Panc1 (cell line): ENCODE data around the gene RAMAC. TPM values are rescaled to one million over a fixed set of nuclear protein-coding genes. Genes with fewer than 3 reads are reported as not detected.

Experiments used
- ATAC-seq: fragments of 200-7000 bp; cut with Tn5 transposase; 2 replicates; pipeline ENCODE4 v1.9.1; 2020; ENCODE audit warnings: mild to moderate bottlenecking, moderate library complexity
- BruUV-seq: library from RNA; stranded (reverse); fragments of 400-500 nt; replicated peaks from 2 replicates; lab custom pipeline; 2021; lab: Mats Ljungman, UMichigan
- CTCF ChIA-PET: fragments of 300-600 bp; sonication (Branson Sonifier 250); formaldehyde crosslinking; loops from one replicate; lab custom pipeline; 2022; ENCODE audit warnings: antibody characterized with exemption; lab: Charles Lee
- POLR2A ChIA-PET: fragments of 300-600 bp; sonication (Branson Sonifier 250); formaldehyde crosslinking; loops from one replicate; lab custom pipeline; 2022; ENCODE audit warnings: antibody characterized with exemption; lab: Charles Lee
- DNase-seq: peaks from one replicate; pipeline ENCODE4 v3.0.0-alpha.2; 2010; ENCODE audit warnings: low read depth, low spot score
- H3K27ac ChIP-seq: 2 replicates; pipeline ENCODE4 v1.5.1; 2011; ENCODE audit warnings: mild to moderate bottlenecking, low read length, inconsistent platforms
- H3K27me3 ChIP-seq: fragments of 200-500 bp; sonication (Bioruptor generic); 2 replicates; pipeline ENCODE4 v1.6.0; 2014; ENCODE audit warnings: low read length, inconsistent platforms; ENCODE audit not compliant: control insufficient read depth, insufficient read depth
- H3K36me3 ChIP-seq: fragments of 200-500 bp; sonication (Bioruptor generic); 2 replicates; pipeline ENCODE4 v1.5.1; 2014; ENCODE audit warnings: inconsistent platforms, mild to moderate bottlenecking, low read length, moderate library complexity; ENCODE audit not compliant: control insufficient read depth, insufficient read depth
- H3K4me1 ChIP-seq: 2 replicates; pipeline ENCODE4 v1.5.1; 2011; ENCODE audit warnings: inconsistent platforms, mild to moderate bottlenecking, low read length, moderate library complexity; ENCODE audit not compliant: control insufficient read depth, insufficient read depth
- H3K4me3 ChIP-seq, 2 experiments: 2 replicates each; pipeline ENCODE4 v1.5.1; 2011 to 2012; ENCODE audit warnings: low read depth in 2 of 2, low read length in 2 of 2, mild to moderate bottlenecking in 2 of 2, inconsistent platforms in 1 of 2, moderate library complexity in 1 of 2
- H3K9me3 ChIP-seq: fragments of 200-500 bp; sonication (Bioruptor generic); 2 replicates; pipeline ENCODE4 v1.5.1; 2014; ENCODE audit warnings: low read depth, mild to moderate bottlenecking, inconsistent platforms, low read length, moderate library complexity; ENCODE audit not compliant: control insufficient read depth, insufficient read depth
- CTCF ChIP-seq: fragments of 450-650 bp; IDR thresholded peaks from 2 replicates; pipeline ENCODE4 v1.5.1; 2017; ENCODE audit warnings: mild to moderate bottlenecking
- POLR2AphosphoS5 ChIP-seq: IDR thresholded peaks from 2 replicates; pipeline ENCODE4 v1.6.1; 2012; ENCODE audit warnings: mild to moderate bottlenecking, low read depth, low read length, moderate library complexity
- REST ChIP-seq, 2 experiments: IDR thresholded peaks; 2 replicates each; pipeline ENCODE4 v1.6.1; 2011 to 2012; ENCODE audit warnings: low read depth in 2 of 2, control low read depth in 1 of 2, low read length in 1 of 2, mild to moderate bottlenecking in 1 of 2, moderate library complexity in 1 of 2; ENCODE audit not compliant: insufficient read depth in 1 of 2
- SIN3A ChIP-seq: IDR thresholded peaks from 2 replicates; pipeline ENCODE4 v1.6.1; 2012; ENCODE audit warnings: low read depth, mild to moderate bottlenecking, low read length, moderate library complexity, borderline replicate concordance; ENCODE audit not compliant: insufficient read depth
- TCF7L2 ChIP-seq: IDR thresholded peaks from 2 replicates; pipeline ENCODE4 v1.6.1; 2011; ENCODE audit warnings: mild to moderate bottlenecking, low read depth, low read length, inconsistent platforms
- in situ Hi-C: cut with HindIII; loops from 2 replicates; pipeline ENCODE4 v1.10.0; 2016; ENCODE audit warnings: low sequenced_read_pairs, low pct_unique_long_range_greater_than_20kb
- intact Hi-C: fragments of 100-400 bp; cut with micrococcal nuclease; formaldehyde crosslinking; loops from one replicate; pipeline ENCODE4 v1.10.0; 2022; ENCODE audit not compliant: unreplicated experiment
- total RNA-seq: library from RNA; stranded (reverse); gene quantifications from one replicate; pipeline ENCODE4 v1.2.1, GENCODE V29; 2021; ENCODE audit not compliant: unreplicated experiment

The RAMAC gene
- total RNA-seq, 1 experiment from 2014 or later, result 32.0 TPM

- TF ChIP-seq POLR2AphosphoS5 (no peak), SIN3A (0 out of 2 replicates have a peak, but pooled peaks have one; percentile 14)
- Histone ChIP-seq H3K27me3 (no peaks in the 10 kb centered on the region), H3K4me3 (peak within 1 kb of the TSS; percentile 69 to 71), H3K9me3 (no peaks in the 10 kb centered on the region), H3K27ac (peak within 1 kb of the TSS; percentile 81), H3K36me3 (no peaks in the 10 kb centered on the region), H3K4me1 (peaks cover 15% of the 10 kb centered on the region)
- DNase-seq (no peak), ATAC-seq (peak; percentile 92)
- BruUV-seq, result no TSS peak
- intact Hi-C loops, result no loop called here
- ChIA-PET POLR2A (no interaction called here), CTCF (no interaction called here)
- in situ Hi-C loops, result no loop called here
Observed at GRCh38 chr15:82952158-82953081, 33.6 kb upstream of the RAMAC start, which contains the start of gene HOMER2. Gene HOMER2 (minus strand): TSS chr15:82952720. CDS start chr15:82952535, 185 bp downstream.

GRCh38 chr15:82958638-82959037, 27.4 kb upstream of the RAMAC start:
- no TSS peak for BruUV-seq
- no peak overlapping the region for H3K27ac ChIP-seq
- no peak for DNase-seq
- no peaks in the 10 kb centered on the region for H3K4me1 ChIP-seq
- in situ Hi-C loops, result no loop called here
- no peaks in the 10 kb centered on the region for H3K36me3 ChIP-seq
- ChIA-PET POLR2A (no interaction called here), CTCF (interaction anchor here (0.5 kb wide), 1 partner anchor 66 kb away, joined by 6 read pairs; no protein-coding TSS in a partner anchor)
- TF ChIP-seq POLR2AphosphoS5 (no peak), TCF7L2 (no peak), REST (IDR thresholded peaks at IDR 0.05; ENCODE audit: insufficient read depth in 1 of 2, low read depth in 2 of 2, low read length in 1 of 2) (no peak), SIN3A (no peak), CTCF (no peak)
- intact Hi-C loops, result no loop called here
- no peak for ATAC-seq
- no peaks in the 10 kb centered on the region for H3K9me3 ChIP-seq
- no peak overlapping the region for H3K4me3 ChIP-seq
- no peaks in the 10 kb centered on the region for H3K27me3 ChIP-seq
